Thoracic aorta (tissue), 2 donors: ENCODE measurements around the gene RPS10. TPM values are rescaled to one million over a fixed set of nuclear protein-coding genes. Genes with fewer than 3 reads are reported as not detected.

Source experiments
- ATAC-seq: fragments of 150-250 bp; one replicate; pipeline ENCODE4 v1.8.0; 2017; ENCODE audit warnings: low read depth; ENCODE audit not compliant: insufficient number of reproducible peaks, low FRiP score
- DNase-seq: peaks from one replicate; pipeline ENCODE4 v3.0.0-alpha.2; 2020; ENCODE audit warnings: low spot score
- H3K27ac ChIP-seq, 2 donors: fragments of 200-600 bp; sonication (generic); 1 replicate in 1 of 2; 2 replicates in 1 of 2; pipeline ENCODE4 v1.5.1; 2016; ENCODE audit warnings: mild to moderate bottlenecking in 2 of 2, moderate library complexity in 2 of 2
- H3K27me3 ChIP-seq: fragments of 200-600 bp; sonication (generic); replicated peaks from 2 replicates; pipeline ENCODE4 v1.6.0; 2016; ENCODE audit warnings: mild to moderate bottlenecking; ENCODE audit not compliant: insufficient read depth
- H3K36me3 ChIP-seq: fragments of 200-600 bp; sonication (generic); one replicate; pipeline ENCODE4 v1.5.1; 2016
- H3K4me1 ChIP-seq, 2 donors: fragments of 200-600 bp; sonication (generic); 1 replicate in 1 of 2; 2 replicates in 1 of 2; pipeline versions ENCODE4 v1.5.1 to v1.6.0; 2016; ENCODE audit warnings: low read depth in 2 of 2, mild to moderate bottlenecking in 1 of 2; ENCODE audit not compliant: control insufficient read depth in 1 of 2
- H3K4me3 ChIP-seq: fragments of 200-600 bp; sonication (generic); 2 replicates; pipeline ENCODE4 v1.5.1; 2016; ENCODE audit warnings: mild to moderate bottlenecking
- H3K9me3 ChIP-seq: fragments of 200-600 bp; sonication (generic); 2 replicates; pipeline ENCODE4 v1.5.1; 2016
- CTCF ChIP-seq: fragments of 200-600 bp; sonication (generic); IDR thresholded peaks from one replicate; pipeline ENCODE4 v1.5.1; 2019; ENCODE audit warnings: antibody characterized with exemption
- total RNA-seq, 2 donors: library from RNA; depleted of rRNA; stranded (reverse); fragments of >200 nt; gene quantifications; one replicate each; pipeline versions ENCODE4 v1.1.0 to v1.2.3, GENCODE V29; 2016

Gene RPS10
- total RNA-seq, 2 donors from 2014 or later = 975 to 1,344 TPM

GRCh38 chr6:34423254-34423653, 2.6 kb downstream of the RPS10 start:
- H3K4me3 ChIP-seq = no peak overlapping the region
- H3K36me3 ChIP-seq = peaks cover 52% of the 10 kb centered on the region
- no peaks in the 10 kb centered on the region for H3K27me3 ChIP-seq
- DNase-seq (no peak), ATAC-seq (no peak)
- H3K4me1 ChIP-seq = peaks cover 6 to 20% of the 10 kb centered on the region in 2 donors
- no peak overlapping the region for H3K27ac ChIP-seq
- no peaks in the 10 kb centered on the region for H3K9me3 ChIP-seq
- no peak for TF ChIP-seq CTCF

GRCh38 chr6:34418367-34418766, 7.5 kb downstream of the RPS10 start:
- TF ChIP-seq CTCF = no peak
- H3K27me3 ChIP-seq = no peaks in the 10 kb centered on the region
- no peak overlapping the region for H3K27ac ChIP-seq
- ATAC-seq (no peak), DNase-seq (no peak)
- peaks cover 57% of the 10 kb centered on the region for H3K36me3 ChIP-seq
- no peaks in the 10 kb centered on the region for H3K9me3 ChIP-seq
- H3K4me1 ChIP-seq = peaks cover 9 to 10% of the 10 kb centered on the region in 2 donors
- no peak overlapping the region for H3K4me3 ChIP-seq

- ATAC-seq = no peak
- Histone ChIP-seq H3K27ac (no peak overlapping the region), H3K9me3 (no peaks in the 10 kb centered on the region), H3K4me1 (peaks cover 6 to 9% of the 10 kb centered on the region in 2 donors), H3K4me3 (no peak overlapping the region), H3K27me3 (no peaks in the 10 kb centered on the region), H3K36me3 (peaks cover 42% of the 10 kb centered on the region)
- no peak for DNase-seq
- no peak for TF ChIP-seq CTCF
These were observed 8.9 kb downstream of the RPS10 start for GRCh38 chr6:34416877-34417371.

- ATAC-seq (peak; percentile 44), DNase-seq (peak; percentile 38)
- H3K9me3 ChIP-seq = no peaks in the 10 kb centered on the region
These were observed 10.6 kb downstream of the RPS10 start for GRCh38 chr6:34414999-34415858.

More at GRCh38 chr6:34414999-34415858, 10.6 kb downstream of the RPS10 start:
- Histone ChIP-seq H3K27ac (peak overlapping the region; percentile 44 to 82), H3K36me3 (peaks cover 28% of the 10 kb centered on the region), H3K4me1 (peaks cover 6 to 9% of the 10 kb centered on the region in 2 donors), H3K27me3 (no peaks in the 10 kb centered on the region), H3K4me3 (peak overlapping the region; percentile 49)
- TF ChIP-seq CTCF = peak; percentile 62
